AML-193 (cell line): ENCODE measurements around the gene NRXN3.

Experiments
- DNase-seq, 2 experiments: peaks; one replicate each; lab custom pipeline; 2025; lab: John Stamatoyannopoulos, UW

Gene NRXN3

GRCh38 chr14:79136071-79137044 lies 966.2 kb downstream of the NRXN3 start:
- DNase-seq, result no peak

GRCh38 chr14:79137045-79137430 lies 966.9 kb downstream of the NRXN3 start:
- no peak for DNase-seq

GRCh38 chr14:79137836-79138235 lies 967.7 kb downstream of the NRXN3 start:
- DNase-seq, result no peak

GRCh38 chr14:79144896-79145295 lies 974.7 kb downstream of the NRXN3 start:
- DNase-seq, result no peak

- DNase-seq, result no peak
Measured at GRCh38 chr14:79150226-79150625, 980.1 kb downstream of the NRXN3 start.

- DNase-seq, result no peak
Measured at GRCh38 chr14:79157369-79157768, 987.2 kb downstream of the NRXN3 start.

- DNase-seq, result no peak
Measured at GRCh38 chr14:79161571-79161970, 991.4 kb downstream of the NRXN3 start.

- DNase-seq, result no peak
Measured at GRCh38 chr14:79162833-79163232, 992.7 kb downstream of the NRXN3 start.

GRCh38 chr14:79165471-79166090 lies 995.4 kb downstream of the NRXN3 start:
- no peak for DNase-seq

GRCh38 chr14:79166171-79166570 lies 996.0 kb downstream of the NRXN3 start:
- DNase-seq, result no peak

- no peak for DNase-seq
Measured at GRCh38 chr14:79167957-79168356, 997.8 kb downstream of the NRXN3 start.

GRCh38 chr14:79175671-79176070 lies 1005.5 kb downstream of the NRXN3 start:
- no peak for DNase-seq

- DNase-seq, result no peak
Measured at GRCh38 chr14:79177106-79177505, 1006.9 kb downstream of the NRXN3 start.

- no peak for DNase-seq
Measured at GRCh38 chr14:79178719-79179118, 1008.5 kb downstream of the NRXN3 start.

GRCh38 chr14:79179985-79180384 lies 1009.8 kb downstream of the NRXN3 start:
- DNase-seq, result no peak

GRCh38 chr14:79180656-79181055 lies 1010.5 kb downstream of the NRXN3 start:
- no peak for DNase-seq

GRCh38 chr14:79186523-79186922 lies 1016.4 kb downstream of the NRXN3 start:
- DNase-seq, result no peak

- no peak for DNase-seq
Measured at GRCh38 chr14:79193689-79194477, 1023.7 kb downstream of the NRXN3 start.

- DNase-seq, result no peak
Measured at GRCh38 chr14:79196216-79196615, 1026.0 kb downstream of the NRXN3 start.

GRCh38 chr14:79197516-79197915 lies 1027.3 kb downstream of the NRXN3 start:
- no peak for DNase-seq

GRCh38 chr14:79199217-79199616 lies 1029.0 kb downstream of the NRXN3 start:
- no peak for DNase-seq

- no peak for DNase-seq
Measured at GRCh38 chr14:79201564-79202207, 1031.5 kb downstream of the NRXN3 start.
